ENCODE results near the gene OR13C8.
A peak's percentile ranks its signal among the peaks of the same experiment; 100 is the strongest.
"Not testable (repeated sequence)": the region's sequence is repeated elsewhere in the genome, so short reads cannot be mapped to it uniquely, and the experiment has no call there.

OR13C8 gene

GRCh38 chr9:104580562-104580961 lies 11.6 kb downstream of the OR13C8 start:
- TF ChIP-seq EGR1 (IDR thresholded peaks at IDR 0.05) (no peak), CEBPB (IDR thresholded peaks at IDR 0.05) (peak; percentile 74)

GRCh38 chr9:104586496-104587180 lies 17.7 kb downstream of the OR13C8 start:
- TF ChIP-seq CEBPB (IDR thresholded peaks at IDR 0.05) (peak; percentile 85), TCF12 (IDR thresholded peaks at IDR 0.05; ENCODE audit: low read depth) (no peak)

GRCh38 chr9:104589626-104590025 lies 20.7 kb downstream of the OR13C8 start:
- TF ChIP-seq EP300 (IDR thresholded peaks at IDR 0.05; ENCODE audit: borderline replicate concordance) (no peak), YY1 (IDR thresholded peaks at IDR 0.05; ENCODE audit: low read depth) (no peak), CEBPB (IDR thresholded peaks at IDR 0.05) (no peak), FOXM1 (IDR thresholded peaks at IDR 0.05; ENCODE audit: borderline replicate concordance, low read depth) (no peak), MAX (IDR thresholded peaks at IDR 0.05) (no peak), TEAD4 (IDR thresholded peaks at IDR 0.05) (no peak), TCF12 (IDR thresholded peaks at IDR 0.05; ENCODE audit: low read depth) (no peak), TAF1 (IDR thresholded peaks at IDR 0.05; ENCODE audit: low read depth) (no peak), NFIC (IDR thresholded peaks at IDR 0.05) (no peak), CREB1 (IDR thresholded peaks at IDR 0.05; ENCODE audit: low read depth) (no peak)

GRCh38 chr9:104599313-104599712 lies 30.3 kb downstream of the OR13C8 start, which contains the start of gene OR13C5:
OR13C5 (minus strand) TSS chr9:104599413; CDS start chr9:104599413, 0 bp downstream.
- not testable (repeated sequence) for TF ChIP-seq MAX (IDR thresholded peaks at IDR 0.05); USF1 (IDR thresholded peaks at IDR 0.05); ZBTB7A (IDR thresholded peaks at IDR 0.05; ENCODE audit: low read depth)

- TF ChIP-seq USF1 (IDR thresholded peaks at IDR 0.05) (no peak), MAX (IDR thresholded peaks at IDR 0.05) (no peak), EGR1 (IDR thresholded peaks at IDR 0.05) (no peak), FOXM1 (IDR thresholded peaks at IDR 0.05; ENCODE audit: borderline replicate concordance, low read depth) (no peak)
These were observed 35.8 kb downstream of the OR13C8 start for GRCh38 chr9:104604801-104605200.

- TF ChIP-seq EP300 (IDR thresholded peaks at IDR 0.05; ENCODE audit: borderline replicate concordance); RAD21 (IDR thresholded peaks at IDR 0.05; ENCODE audit: low read depth); USF1 (IDR thresholded peaks at IDR 0.05): not testable (repeated sequence)
These were observed 36.6 kb downstream of the OR13C8 start, which contains the start of gene OR13C2 for GRCh38 chr9:104605527-104605926. OR13C2 (minus strand) TSS chr9:104605627; CDS start chr9:104605627, 0 bp downstream.

- no peak for TF ChIP-seq EGR1 (IDR thresholded peaks at IDR 0.05)
- no peak for TF ChIP-seq ZBTB7A (IDR thresholded peaks at IDR 0.05; ENCODE audit: low read depth)
- TF ChIP-seq RAD21 (IDR thresholded peaks at IDR 0.05; ENCODE audit: low read depth): no peak
- peak; percentile 87 for TF ChIP-seq TEAD4 (IDR thresholded peaks at IDR 0.05)
- no peak for TF ChIP-seq CREB1 (IDR thresholded peaks at IDR 0.05; ENCODE audit: low read depth)
- TF ChIP-seq EP300 (IDR thresholded peaks at IDR 0.05; ENCODE audit: borderline replicate concordance): peak; percentile 89
- TF ChIP-seq USF1 (IDR thresholded peaks at IDR 0.05): no peak
- no peak for TF ChIP-seq MAX (IDR thresholded peaks at IDR 0.05)
- TF ChIP-seq REST (IDR thresholded peaks at IDR 0.05; ENCODE audit: low read depth): no peak
- TF ChIP-seq YY1 (IDR thresholded peaks at IDR 0.05; ENCODE audit: low read depth): no peak
- peak; percentile 83 for TF ChIP-seq NFIC (IDR thresholded peaks at IDR 0.05)
- peak; percentile 68 for TF ChIP-seq TCF12 (IDR thresholded peaks at IDR 0.05; ENCODE audit: low read depth)
- TF ChIP-seq FOXM1 (IDR thresholded peaks at IDR 0.05; ENCODE audit: borderline replicate concordance, low read depth): peak; percentile 74; the same call in 1 of the 2 replicates
- peak; percentile 90 for TF ChIP-seq CEBPB (IDR thresholded peaks at IDR 0.05)
- no peak for TF ChIP-seq TAF1 (IDR thresholded peaks at IDR 0.05; ENCODE audit: low read depth)
These were observed 37.2 kb downstream of the OR13C8 start for GRCh38 chr9:104606152-104606551.

Data from Ishikawa (cell line).